Neural crest cell (in vitro differentiated cells): ENCODE data around the gene PTPRU. TPM values are rescaled to one million over a fixed set of nuclear protein-coding genes. Genes with fewer than 3 reads are reported as not detected.

Experiments
- DNase-seq: peaks from one replicate; pipeline ENCODE4 v3.0.0; 2021; ENCODE audit warnings: low read depth, mixed read lengths, low spot score
- H3K27ac Mint-ChIP-seq: one replicate; pipeline ENCODE4 v1.8.0; 2021; ENCODE audit warnings: mild to moderate bottlenecking, mixed read lengths; ENCODE audit not compliant: unreplicated experiment
- H3K27me3 Mint-ChIP-seq: 2 replicates; pipeline ENCODE4 v1.8.0; 2021; ENCODE audit warnings: low read depth, mild to moderate bottlenecking, mixed read lengths
- H3K36me3 Mint-ChIP-seq: 2 replicates; pipeline ENCODE4 v1.8.0; 2021; ENCODE audit warnings: low read depth, mild to moderate bottlenecking, mixed read lengths
- H3K4me1 Mint-ChIP-seq: 2 replicates; pipeline ENCODE4 v1.8.0; 2021; ENCODE audit warnings: mixed read lengths
- H3K4me3 Mint-ChIP-seq: one replicate; pipeline ENCODE4 v1.8.0; 2021; ENCODE audit warnings: mild to moderate bottlenecking, mixed read lengths
- H3K9me3 Mint-ChIP-seq: 2 replicates; pipeline ENCODE4 v1.8.0; 2021; ENCODE audit warnings: mixed read lengths
- CTCF ChIP-seq: fragments of 200-600 bp; sonication (generic); conservative IDR thresholded peaks from 2 replicates; pipeline ENCODE4 v1.5.0; 2021; ENCODE audit warnings: antibody characterized with exemption, mild to moderate bottlenecking
- total RNA-seq: library from RNA; stranded (reverse); gene quantifications from 2 replicates; pipeline ENCODE4 v1.2.1, GENCODE V29; 2021

PTPRU gene
- total RNA-seq, 1 donor from 2014 or later = 5.1 TPM

- Mint-ChIP-seq H3K27ac (peak overlapping the region; percentile 50), H3K36me3 (no peaks in the 10 kb centered on the region), H3K4me1 (no peaks in the 10 kb centered on the region), H3K9me3 (no peaks in the 10 kb centered on the region), H3K4me3 (no peak overlapping the region), H3K27me3 (peaks cover 36% of the 10 kb centered on the region)
- TF ChIP-seq CTCF = no peak
- no peak for DNase-seq
Measured at GRCh38 chr1:29354511-29355098, 118.3 kb downstream of the PTPRU start.

- Mint-ChIP-seq H3K27me3 (peaks cover 39% of the 10 kb centered on the region), H3K4me1 (peaks cover 4% of the 10 kb centered on the region), H3K27ac (no peak overlapping the region), H3K36me3 (no peaks in the 10 kb centered on the region), H3K9me3 (no peaks in the 10 kb centered on the region), H3K4me3 (no peak overlapping the region)
- no peak for DNase-seq
- TF ChIP-seq CTCF = no peak
Measured at GRCh38 chr1:29355375-29355774, 119.1 kb downstream of the PTPRU start.

GRCh38 chr1:29356663-29357062 lies 120.3 kb downstream of the PTPRU start:
- TF ChIP-seq CTCF = no peak
- Mint-ChIP-seq H3K27me3 (peaks cover 39% of the 10 kb centered on the region), H3K27ac (no peak overlapping the region), H3K36me3 (no peaks in the 10 kb centered on the region), H3K4me3 (no peak overlapping the region), H3K4me1 (peaks cover 4% of the 10 kb centered on the region), H3K9me3 (no peaks in the 10 kb centered on the region)
- no peak for DNase-seq

- no peaks in the 10 kb centered on the region for H3K9me3 Mint-ChIP-seq
- H3K36me3 Mint-ChIP-seq = no peaks in the 10 kb centered on the region
- no peak for DNase-seq
- H3K4me3 Mint-ChIP-seq = no peak overlapping the region
- peaks cover 33% of the 10 kb centered on the region for H3K27me3 Mint-ChIP-seq
- H3K4me1 Mint-ChIP-seq = peaks cover 4% of the 10 kb centered on the region
- H3K27ac Mint-ChIP-seq = no peak overlapping the region
- TF ChIP-seq CTCF = no peak
Measured at GRCh38 chr1:29357452-29357851, 121.1 kb downstream of the PTPRU start.

GRCh38 chr1:29358183-29358582 lies 121.9 kb downstream of the PTPRU start:
- no peak for TF ChIP-seq CTCF
- Mint-ChIP-seq H3K9me3 (no peaks in the 10 kb centered on the region), H3K27me3 (peaks cover 29% of the 10 kb centered on the region), H3K36me3 (no peaks in the 10 kb centered on the region), H3K4me1 (peaks cover 4% of the 10 kb centered on the region), H3K27ac (no peak overlapping the region), H3K4me3 (no peak overlapping the region)
- no peak for DNase-seq

GRCh38 chr1:29360768-29361167 lies 124.4 kb downstream of the PTPRU start:
- H3K36me3 Mint-ChIP-seq = no peaks in the 10 kb centered on the region
- DNase-seq = no peak
- H3K9me3 Mint-ChIP-seq = no peaks in the 10 kb centered on the region
- H3K4me1 Mint-ChIP-seq = peaks cover 4% of the 10 kb centered on the region
- H3K27me3 Mint-ChIP-seq = peaks cover 37% of the 10 kb centered on the region
- H3K27ac Mint-ChIP-seq = no peak overlapping the region
- no peak for TF ChIP-seq CTCF
- H3K4me3 Mint-ChIP-seq = no peak overlapping the region
